Glutamatergic neuron (in vitro differentiated cells): ENCODE results near the gene ZNF70. TPM values are rescaled to one million over a fixed set of nuclear protein-coding genes. Genes with fewer than 3 reads are reported as not detected.

Experiments used
- DNase-seq: peaks from one replicate; pipeline ENCODE4 v3.0.0; 2022
- H3K27ac Mint-ChIP-seq: one replicate; pipeline ENCODE4 v1.8.0; 2020; ENCODE audit warnings: mild to moderate bottlenecking, mixed read lengths, inconsistent platforms; ENCODE audit not compliant: unreplicated experiment
- H3K27me3 Mint-ChIP-seq: one replicate; pipeline ENCODE4 v1.8.0; 2020; ENCODE audit warnings: mild to moderate bottlenecking, moderate library complexity, mixed read lengths, inconsistent platforms; ENCODE audit not compliant: unreplicated experiment
- H3K36me3 Mint-ChIP-seq: one replicate; pipeline ENCODE4 v1.8.0; 2020; ENCODE audit warnings: mild to moderate bottlenecking, mixed read lengths, inconsistent platforms; ENCODE audit not compliant: unreplicated experiment
- H3K4me1 Mint-ChIP-seq: one replicate; pipeline ENCODE4 v1.8.0; 2020; ENCODE audit warnings: mild to moderate bottlenecking, low read depth, mixed read lengths, inconsistent platforms; ENCODE audit not compliant: unreplicated experiment
- H3K4me3 Mint-ChIP-seq: one replicate; pipeline ENCODE4 v1.8.0; 2020; ENCODE audit warnings: mild to moderate bottlenecking, mixed read lengths, inconsistent platforms; ENCODE audit not compliant: unreplicated experiment
- H3K9me3 Mint-ChIP-seq: one replicate; pipeline ENCODE4 v1.8.0; 2020; ENCODE audit warnings: mild to moderate bottlenecking, moderate library complexity, mixed read lengths, inconsistent platforms; ENCODE audit not compliant: unreplicated experiment
- CTCF ChIP-seq: fragments of 200-600 bp; sonication (generic); IDR thresholded peaks from one replicate; pipeline ENCODE4 v1.5.0; 2021; ENCODE audit not compliant: partially characterized antibody, unreplicated experiment
- total RNA-seq: library from RNA; stranded (reverse); fragmentation: NEBNext Ultra II Directional; extraction: Animal tissue kit (Norgen Biotek cat#: 25700); gene quantifications from one replicate; pipeline ENCODE4 v1.2.1, GENCODE V29; 2021; ENCODE audit not compliant: unreplicated experiment

The ZNF70 gene
- total RNA-seq, 1 donor from 2014 or later, result 9.0 TPM

- no peak for TF ChIP-seq CTCF
- Mint-ChIP-seq H3K27me3 (peaks cover 2% of the 10 kb centered on the region), H3K36me3 (no peaks in the 10 kb centered on the region), H3K27ac (peak within 1 kb of the TSS; percentile 95), H3K4me1 (peaks cover 26% of the 10 kb centered on the region), H3K9me3 (peaks cover 8% of the 10 kb centered on the region), H3K4me3 (peak within 1 kb of the TSS; percentile 96)
- peak; percentile 91 for DNase-seq
Measured at GRCh38 chr22:23786752-23787599, 36.1 kb upstream of the ZNF70 start, which contains the start of gene SMARCB1. SMARCB1 (plus strand) TSS chr22:23786966; CDS start chr22:23787170, 204 bp downstream.

- H3K9me3 Mint-ChIP-seq, result peaks cover 6% of the 10 kb centered on the region
- no peaks in the 10 kb centered on the region for H3K36me3 Mint-ChIP-seq
- peak overlapping the region; percentile 84 for H3K4me3 Mint-ChIP-seq
- TF ChIP-seq CTCF, result no peak
- H3K27me3 Mint-ChIP-seq, result peaks cover 4% of the 10 kb centered on the region
- H3K4me1 Mint-ChIP-seq, result peaks cover 22% of the 10 kb centered on the region
- DNase-seq, result peak; percentile 13
- H3K27ac Mint-ChIP-seq, result peak overlapping the region; percentile 92
Measured at GRCh38 chr22:23786261-23786710, 35.4 kb upstream of the ZNF70 start.

GRCh38 chr22:23784215-23784732 is 33.4 kb upstream of the ZNF70 start:
- Mint-ChIP-seq H3K27ac (no peak overlapping the region), H3K27me3 (peaks cover 12% of the 10 kb centered on the region), H3K9me3 (peaks cover 7% of the 10 kb centered on the region), H3K36me3 (peaks cover 3% of the 10 kb centered on the region), H3K4me3 (no peak overlapping the region), H3K4me1 (peaks cover 14% of the 10 kb centered on the region)
- no peak for DNase-seq
- TF ChIP-seq CTCF, result no peak

- Mint-ChIP-seq H3K36me3 (peaks cover 3% of the 10 kb centered on the region), H3K4me3 (no peak overlapping the region)
- TF ChIP-seq CTCF, result no peak
Measured at GRCh38 chr22:23783265-23784150, 32.6 kb upstream of the ZNF70 start.

More at GRCh38 chr22:23783265-23784150, 32.6 kb upstream of the ZNF70 start:
- H3K4me1 Mint-ChIP-seq, result peaks cover 12% of the 10 kb centered on the region
- no peak for DNase-seq
- H3K9me3 Mint-ChIP-seq, result peaks cover 7% of the 10 kb centered on the region
- peaks cover 12% of the 10 kb centered on the region for H3K27me3 Mint-ChIP-seq
- no peak overlapping the region for H3K27ac Mint-ChIP-seq
